ENCODE results near the gene HS3ST1. TPM values are rescaled to one million over a fixed set of nuclear protein-coding genes. Genes with fewer than 3 reads are reported as not detected.

Gene HS3ST1
- total RNA-seq, 2 experiments from 2014 or later = not detected

- no peak for ATAC-seq
- POLR2A ChIA-PET = no interaction called here
- Mint-ChIP-seq H3K4me3 (no peak overlapping the region), H3K36me3 (ENCODE audit: low read depth) (no peaks in the 10 kb centered on the region), H3K27me3 (no peaks in the 10 kb centered on the region), H3K27ac (no peak overlapping the region), H3K4me1 (no peaks in the 10 kb centered on the region), H3K9me3 (ENCODE audit: low read depth) (no peaks in the 10 kb centered on the region)
- DNase-seq = no peak
- intact Hi-C loops (cut with DNase I, micrococcal nuclease) = no loop called here
- CTCF ChIA-PET = no interaction called here
Observed at GRCh38 chr4:11354531-11354930, 74.2 kb downstream of the HS3ST1 start.

GRCh38 chr4:11348449-11349088 is 80.1 kb downstream of the HS3ST1 start:
- intact Hi-C loops (cut with DNase I, micrococcal nuclease) = no loop called here
- no peak overlapping the region for H3K27ac Mint-ChIP-seq
- no peaks in the 10 kb centered on the region for H3K36me3 Mint-ChIP-seq (ENCODE audit: low read depth)
- no peak for ATAC-seq
- H3K4me3 Mint-ChIP-seq = no peak overlapping the region
- H3K27me3 Mint-ChIP-seq = peaks cover 2% of the 10 kb centered on the region
- POLR2A ChIA-PET = no interaction called here
- CTCF ChIA-PET = interaction anchor here (0.6 to 1.4 kb wide), 2 partner anchors 15 to 17 kb away, joined by 3 read pairs; no protein-coding TSS in a partner anchor
- DNase-seq = no peak
- no peaks in the 10 kb centered on the region for H3K9me3 Mint-ChIP-seq (ENCODE audit: low read depth)
- no peaks in the 10 kb centered on the region for H3K4me1 Mint-ChIP-seq

- H3K9me3 Mint-ChIP-seq (ENCODE audit: low read depth) = no peaks in the 10 kb centered on the region
- H3K36me3 Mint-ChIP-seq (ENCODE audit: low read depth) = no peaks in the 10 kb centered on the region
- ChIA-PET CTCF (no interaction called here), POLR2A (no interaction called here)
- DNase-seq (no peak), ATAC-seq (no peak)
- H3K4me1 Mint-ChIP-seq = no peaks in the 10 kb centered on the region
- H3K27me3 Mint-ChIP-seq = peaks cover 2% of the 10 kb centered on the region
- no peak overlapping the region for H3K27ac Mint-ChIP-seq
- intact Hi-C loops (cut with DNase I, micrococcal nuclease) = no loop called here
- H3K4me3 Mint-ChIP-seq = no peak overlapping the region
Observed at GRCh38 chr4:11344916-11345315, 83.8 kb downstream of the HS3ST1 start.

GRCh38 chr4:11343536-11343935 is 85.2 kb downstream of the HS3ST1 start:
- ChIA-PET CTCF (no interaction called here), POLR2A (no interaction called here)
- Mint-ChIP-seq H3K4me1 (no peaks in the 10 kb centered on the region), H3K9me3 (ENCODE audit: low read depth) (no peaks in the 10 kb centered on the region), H3K4me3 (no peak overlapping the region), H3K27ac (no peak overlapping the region), H3K36me3 (ENCODE audit: low read depth) (no peaks in the 10 kb centered on the region), H3K27me3 (no peaks in the 10 kb centered on the region)
- ATAC-seq (no peak), DNase-seq (no peak)
- intact Hi-C loops (cut with DNase I, micrococcal nuclease) = no loop called here

Small RNA genes lying within 50 kb of the gene (microRNA-seq; reads per million reads assigned to microRNA genes)
- not detected for gene MIR572 (ENCODE audit: borderline replicate concordance)

Data from activated CD4-positive, alpha-beta T cell treated with anti-CD3 and anti-CD28 coated beads for 36 hours (primary cell).